ENCODE results near the gene MYT1. TPM values are rescaled to one million over a fixed set of nuclear protein-coding genes. Genes with fewer than 3 reads are reported as not detected.

The MYT1 gene
- polyA plus RNA-seq, 3 donors: not detected

- no peaks in the 10 kb centered on the region for H3K9me3 ChIP-seq (replicated peaks in 1 of 2; ENCODE audit: control insufficient read depth in 1 of 2, insufficient read depth in 1 of 2, low read length in 2 of 2)
- peaks cover 46 to 49% of the 10 kb centered on the region in 2 donors for H3K36me3 Mint-ChIP-seq
- peaks cover 44% of the 10 kb centered on the region for H3K79me2 ChIP-seq (ENCODE audit: insufficient read depth, low read length)
- no peak for DNase-seq
- peak overlapping the region in 1 of 7 donors; percentile 23 for H3K27ac Mint-ChIP-seq
- no peaks in the 10 kb centered on the region for H3K27me3 Mint-ChIP-seq (ENCODE audit: low read depth in 3 of 3)
- peaks cover 42% of the 10 kb centered on the region for H4K20me1 ChIP-seq (ENCODE audit: insufficient read depth, low read length)
- no peaks in the 10 kb centered on the region for H3K9me3 Mint-ChIP-seq
- no peak overlapping the region for H3K4me3 ChIP-seq (replicated peaks in 1 of 3; ENCODE audit: low read depth in 2 of 3, low read length in 3 of 3)
- no peak for TF ChIP-seq CTCF (IDR thresholded peaks at IDR 0.05)
- H3K4me1 ChIP-seq (ENCODE audit: control insufficient read depth in 1 of 2, insufficient read depth in 2 of 2, low read length in 2 of 2): peaks cover 10 to 11% of the 10 kb centered on the region in 2 donors
- WGBS (ENCODE audit: insufficient coverage): 62% methylated on average over 8 of the region's 9 CpGs
- H3K4me3 Mint-ChIP-seq: no peak overlapping the region
- H3K36me3 ChIP-seq (replicated peaks in 1 of 2; ENCODE audit: control insufficient read depth in 1 of 2, insufficient read depth in 2 of 2, low read length in 2 of 2): peaks cover 18 to 57% of the 10 kb centered on the region in 2 donors
- H3K9ac ChIP-seq (ENCODE audit: insufficient read depth, low read length, poor library complexity, severe bottlenecking): no peak overlapping the region
- H3K27ac ChIP-seq (ENCODE audit: low read depth in 1 of 2, low read length in 2 of 2): no peak overlapping the region
- no peak overlapping the region for H2AFZ ChIP-seq (ENCODE audit: insufficient read depth, low read depth, low read length, poor library complexity, severe bottlenecking)
- no peak overlapping the region for H3K4me2 ChIP-seq (replicated peaks; ENCODE audit: extremely low read depth, low read length, poor library complexity, severe bottlenecking)
- H3K27me3 ChIP-seq (ENCODE audit: control insufficient read depth in 2 of 2, insufficient read depth in 2 of 2, low read length in 2 of 2): no peaks in the 10 kb centered on the region
- peaks cover 20% of the 10 kb centered on the region for H3K4me1 Mint-ChIP-seq
- intact Hi-C loops (cut with micrococcal nuclease): no loop called here
These were observed 96.9 kb downstream of the MYT1 start for GRCh38 chr20:64261138-64261537.

GRCh38 chr20:64264091-64264490, 99.8 kb downstream of the MYT1 start:
- TF ChIP-seq CTCF (IDR thresholded peaks at IDR 0.05): no peak
- peaks cover 38% of the 10 kb centered on the region for H4K20me1 ChIP-seq (ENCODE audit: insufficient read depth, low read length)
- peaks cover 16% of the 10 kb centered on the region for H3K79me2 ChIP-seq (ENCODE audit: insufficient read depth, low read length)
- no peak overlapping the region for H2AFZ ChIP-seq (ENCODE audit: insufficient read depth, low read depth, low read length, poor library complexity, severe bottlenecking)
- H3K27ac Mint-ChIP-seq: no peak overlapping the region
- H3K27me3 Mint-ChIP-seq (ENCODE audit: low read depth in 3 of 3): no peaks in the 10 kb centered on the region
- no peaks in the 10 kb centered on the region for H3K4me1 ChIP-seq (ENCODE audit: control insufficient read depth in 1 of 2, insufficient read depth in 2 of 2, low read length in 2 of 2)
- no peak overlapping the region for H3K9ac ChIP-seq (ENCODE audit: insufficient read depth, low read length, poor library complexity, severe bottlenecking)
- no peak overlapping the region for H3K4me2 ChIP-seq (replicated peaks; ENCODE audit: extremely low read depth, low read length, poor library complexity, severe bottlenecking)
- H3K4me1 Mint-ChIP-seq: peaks cover 3% of the 10 kb centered on the region
- no peak overlapping the region for H3K4me3 Mint-ChIP-seq
- WGBS (ENCODE audit: insufficient coverage): 100% methylated on average over 3 of the region's 4 CpGs
- intact Hi-C loops (cut with micrococcal nuclease): no loop called here
- peaks cover 39 to 86% of the 10 kb centered on the region in 2 donors for H3K36me3 ChIP-seq (replicated peaks in 1 of 2; ENCODE audit: control insufficient read depth in 1 of 2, insufficient read depth in 2 of 2, low read length in 2 of 2)
- no peaks in the 10 kb centered on the region for H3K27me3 ChIP-seq (ENCODE audit: control insufficient read depth in 2 of 2, insufficient read depth in 2 of 2, low read length in 2 of 2)
- H3K4me3 ChIP-seq (replicated peaks in 1 of 3; ENCODE audit: low read depth in 2 of 3, low read length in 3 of 3): no peak overlapping the region
- H3K9me3 ChIP-seq (replicated peaks in 1 of 2; ENCODE audit: control insufficient read depth in 1 of 2, insufficient read depth in 1 of 2, low read length in 2 of 2): no peaks in the 10 kb centered on the region
- no peak for DNase-seq
- H3K36me3 Mint-ChIP-seq: peaks cover 62 to 67% of the 10 kb centered on the region in 2 donors
- peaks cover 0 to 1% (median 0%) of the 10 kb centered on the region in 7 donors for H3K9me3 Mint-ChIP-seq
- H3K27ac ChIP-seq (ENCODE audit: low read depth in 1 of 2, low read length in 2 of 2): no peak overlapping the region

Measured in CD14-positive monocyte (primary cell).